Large intestine (tissue), 3 donors: Measurements from ENCODE around the gene ANXA3. TPM values are rescaled to one million over a fixed set of nuclear protein-coding genes. Genes with fewer than 3 reads are reported as not detected.
A peak's percentile ranks its signal among the peaks of the same experiment; 100 is the strongest.
"Not testable (repeated sequence)": the region's sequence is repeated elsewhere in the genome, so short reads cannot be mapped to it uniquely, and the experiment has no call there.

Source experiments
- DNase-seq, 2 donors: peaks; one replicate each; pipeline versions ENCODE4 v3.0.0 to v3.0.0-alpha.2; 2013
- H3K27ac ChIP-seq: one replicate; pipeline ENCODE4 v1.5.1; 2013; ENCODE audit warnings: low read length
- H3K27me3 ChIP-seq: 2 replicates; pipeline ENCODE4 v1.6.1; 2013; ENCODE audit warnings: low read length; ENCODE audit not compliant: control insufficient read depth, insufficient read depth
- H3K36me3 ChIP-seq: 2 replicates; pipeline ENCODE4 v1.6.1; 2013; ENCODE audit warnings: low read length; ENCODE audit not compliant: control insufficient read depth, insufficient read depth
- H3K4me1 ChIP-seq: one replicate; pipeline ENCODE4 v1.6.1; 2013; ENCODE audit warnings: low read length; ENCODE audit not compliant: control insufficient read depth, insufficient read depth
- H3K4me3 ChIP-seq: one replicate; pipeline ENCODE4 v1.5.1; 2013; ENCODE audit warnings: low read length
- H3K9me3 ChIP-seq: one replicate; pipeline ENCODE4 v1.6.1; 2013; ENCODE audit warnings: mild to moderate bottlenecking, low read depth, low read length, moderate library complexity; ENCODE audit not compliant: control insufficient read depth
- WGBS: methylation state at CpG from one replicate; pipeline ENCODE4 v1.1.5; 2013; ENCODE audit warnings: low lambda C conversion rate; ENCODE audit not compliant: insufficient coverage; 5-methylcytosine and 5-hydroxymethylcytosine counted together
- polyA plus RNA-seq: library from polyadenylated mRNA; unstranded; fragments of 120-200 nt; gene quantifications from one replicate; pipeline ENCODE4 v1.2.1, GENCODE V29; 2013

ANXA3 gene
- polyA plus RNA-seq, 1 donor = 81.3 TPM

DNA sequence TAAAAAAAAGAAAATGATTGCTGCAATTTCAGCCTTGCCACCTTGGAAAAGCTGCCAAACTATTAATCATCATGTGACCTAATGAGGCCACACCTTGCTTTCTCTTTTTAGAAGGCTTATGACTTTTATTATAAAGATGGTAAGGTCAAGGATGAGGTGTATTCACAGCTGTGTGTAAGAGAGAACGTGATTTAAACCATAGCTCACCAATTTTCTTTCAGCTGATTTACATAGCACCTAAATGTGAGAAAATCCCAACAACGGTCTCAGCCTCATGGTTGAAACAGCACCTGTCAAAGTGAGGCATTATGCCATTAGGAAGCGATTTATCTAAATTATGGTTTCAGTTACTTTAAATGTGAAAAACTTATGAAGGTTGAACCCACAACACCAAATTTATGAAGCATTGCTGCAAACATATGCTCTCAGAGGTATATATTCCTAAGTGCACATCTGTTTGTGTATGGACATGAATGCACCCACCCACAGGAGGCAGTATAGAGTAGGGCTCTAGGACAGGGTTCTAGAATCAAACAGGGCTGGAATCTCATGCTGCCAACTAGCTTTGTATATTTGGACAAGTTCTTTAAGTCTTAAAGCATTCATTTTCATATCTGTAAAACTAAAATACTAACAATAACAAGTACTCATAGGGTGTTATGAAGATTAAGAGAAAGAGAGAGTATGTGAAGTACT lies 40.7 kb downstream of the ANXA3 start:
- peaks cover 33% of the 10 kb centered on the region for H3K36me3 ChIP-seq
- WGBS = no CpG with 5 or more reads among the region's 3 CpGs
- H3K27ac ChIP-seq = no peak overlapping the region
- DNase-seq = peak in 1 of 2 donors; percentile 36
- H3K9me3 ChIP-seq = no peaks in the 10 kb centered on the region
- H3K4me1 ChIP-seq = peaks cover 12% of the 10 kb centered on the region
- H3K4me3 ChIP-seq = no peak overlapping the region
- H3K27me3 ChIP-seq = no peaks in the 10 kb centered on the region

GRCh38 chr4:78596111-78596742 lies 44.7 kb downstream of the ANXA3 start:
- WGBS = 60% methylated on average over 1 of the region's 3 CpGs
- Histone ChIP-seq H3K4me3 (no peak overlapping the region), H3K4me1 (peaks cover 12% of the 10 kb centered on the region), H3K27ac (peak overlapping the region; percentile 43), H3K27me3 (no peaks in the 10 kb centered on the region), H3K36me3 (peaks cover 30% of the 10 kb centered on the region), H3K9me3 (no peaks in the 10 kb centered on the region)
- peak in 1 of 2 donors; percentile 60 for DNase-seq

- H3K27me3 ChIP-seq, H3K27ac ChIP-seq, H3K4me3 ChIP-seq, DNase-seq, H3K9me3 ChIP-seq: not testable (repeated sequence)
- Histone ChIP-seq H3K36me3 (peaks cover 36% of the 10 kb centered on the region), H3K4me1 (peaks cover 12% of the 10 kb centered on the region)
- WGBS = 100% methylated on average over 2 of the region's 10 CpGs
These were observed 46.9 kb downstream of the ANXA3 start for GRCh38 chr4:78598431-78598830.

GRCh38 chr4:78599147-78599546 lies 47.6 kb downstream of the ANXA3 start:
- no peak for DNase-seq
- Histone ChIP-seq H3K4me3 (no peak overlapping the region), H3K4me1 (peaks cover 12% of the 10 kb centered on the region), H3K27me3 (no peaks in the 10 kb centered on the region), H3K9me3 (no peaks in the 10 kb centered on the region), H3K36me3 (peaks cover 38% of the 10 kb centered on the region), H3K27ac (no peak overlapping the region)
- 90% methylated on average over 2 of the region's 4 CpGs for WGBS

GRCh38 chr4:78599931-78600375 lies 48.4 kb downstream of the ANXA3 start:
- Histone ChIP-seq H3K9me3 (no peaks in the 10 kb centered on the region), H3K27me3 (no peaks in the 10 kb centered on the region), H3K36me3 (peaks cover 36% of the 10 kb centered on the region), H3K27ac (no peak overlapping the region), H3K4me1 (peaks cover 12% of the 10 kb centered on the region), H3K4me3 (no peak overlapping the region)
- no peak for DNase-seq
- WGBS = no CpG with 5 or more reads among the region's 2 CpGs

- no CpG with 5 or more reads among the region's 7 CpGs for WGBS
- Histone ChIP-seq H3K27me3 (no peaks in the 10 kb centered on the region), H3K36me3 (peaks cover 40% of the 10 kb centered on the region)
These were observed 49.4 kb downstream of the ANXA3 start for GRCh38 chr4:78601013-78601412.

DNA sequence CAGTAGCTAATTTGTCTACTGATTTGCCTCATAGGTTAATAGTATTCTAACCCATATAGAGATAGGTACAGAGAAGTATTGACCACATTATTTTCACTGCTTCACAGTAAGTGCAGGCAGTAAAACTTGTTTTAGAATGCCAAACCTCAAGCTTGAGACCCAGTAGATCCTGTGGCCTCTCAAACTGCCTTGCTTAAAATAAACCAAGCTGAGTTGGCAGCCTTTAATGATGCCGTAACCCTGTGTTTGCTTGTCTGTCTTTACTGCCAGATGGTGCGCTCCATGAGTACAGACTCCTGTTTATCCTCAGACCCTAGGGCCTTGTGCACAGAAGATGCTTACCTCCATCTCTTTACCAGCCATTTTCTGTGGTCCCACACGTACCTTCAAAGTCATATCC lies 50.8 kb downstream of the ANXA3 start:
- no CpG with 5 or more reads among the region's 3 CpGs for WGBS

More at GRCh38 chr4:78601013-78601412, 49.4 kb downstream of the ANXA3 start:
- Histone ChIP-seq H3K9me3 (no peaks in the 10 kb centered on the region), H3K4me1 (peaks cover 3% of the 10 kb centered on the region), H3K27ac (no peak overlapping the region), H3K4me3 (no peak overlapping the region)
- DNase-seq = no peak

DNA sequence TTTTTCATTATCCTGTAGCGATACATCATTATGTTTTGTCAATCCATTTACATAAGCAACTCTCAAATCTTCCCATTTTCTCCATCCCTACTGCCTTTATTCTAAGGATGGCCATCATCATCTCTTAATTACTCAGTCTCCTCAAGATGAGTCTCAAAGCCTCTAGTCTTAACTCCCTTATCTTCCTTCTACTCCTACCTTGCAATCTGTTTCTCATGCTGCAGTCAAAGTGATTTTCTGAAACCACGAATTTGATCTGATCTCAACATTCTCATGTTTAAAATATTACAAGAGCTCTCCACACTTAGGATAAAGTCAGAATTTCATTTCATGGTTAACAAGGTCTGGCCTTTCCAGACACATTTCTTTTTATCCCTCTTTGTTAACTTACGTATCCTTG lies 51.8 kb downstream of the ANXA3 start:
- Histone ChIP-seq H3K4me1 (no peaks in the 10 kb centered on the region), H3K9me3 (no peaks in the 10 kb centered on the region), H3K27me3 (no peaks in the 10 kb centered on the region), H3K36me3 (peaks cover 39% of the 10 kb centered on the region), H3K27ac (no peak overlapping the region), H3K4me3 (no peak overlapping the region)
- WGBS = 92% methylated on average over 2 of the region's 3 CpGs
- DNase-seq = no peak

More for the DNA sequence above, 50.8 kb downstream of the ANXA3 start:
- DNase-seq = no peak
- Histone ChIP-seq H3K27ac (no peak overlapping the region), H3K36me3 (peaks cover 46% of the 10 kb centered on the region), H3K9me3 (no peaks in the 10 kb centered on the region), H3K4me3 (no peak overlapping the region), H3K4me1 (no peaks in the 10 kb centered on the region), H3K27me3 (no peaks in the 10 kb centered on the region)

DNA sequence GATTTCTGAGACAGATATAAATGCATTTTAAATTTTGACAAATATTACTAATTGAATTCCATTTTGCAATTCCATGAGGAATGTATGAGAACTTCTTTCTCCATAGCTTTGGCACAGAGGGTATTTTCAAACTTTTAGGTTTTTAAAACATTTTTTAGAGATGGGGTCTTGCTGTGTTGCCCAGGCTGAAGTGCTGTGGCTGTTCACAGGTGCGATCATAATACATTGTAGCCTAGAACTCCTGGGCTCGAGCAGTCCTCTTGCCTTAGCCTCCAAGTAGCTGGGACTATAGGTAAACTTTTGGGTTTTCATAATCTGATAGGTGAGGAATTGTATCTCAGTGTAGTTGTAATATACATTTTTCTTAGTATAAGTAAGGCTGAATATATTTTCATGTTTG lies 53.4 kb downstream of the ANXA3 start:
- WGBS = 100% methylated on average over 1 of the region's 2 CpGs
- no peak overlapping the region for H3K27ac ChIP-seq
- peaks cover 35% of the 10 kb centered on the region for H3K36me3 ChIP-seq
- DNase-seq = no peak
- no peaks in the 10 kb centered on the region for H3K27me3 ChIP-seq
- no peak overlapping the region for H3K4me3 ChIP-seq
- H3K9me3 ChIP-seq = no peaks in the 10 kb centered on the region
- H3K4me1 ChIP-seq = no peaks in the 10 kb centered on the region

GRCh38 chr4:78606035-78606434 lies 54.5 kb downstream of the ANXA3 start:
- H3K9me3 ChIP-seq = no peaks in the 10 kb centered on the region
- H3K27ac ChIP-seq = no peak overlapping the region
- H3K27me3 ChIP-seq = no peaks in the 10 kb centered on the region
- H3K36me3 ChIP-seq = peaks cover 34% of the 10 kb centered on the region
- no peak overlapping the region for H3K4me3 ChIP-seq
- H3K4me1 ChIP-seq = no peaks in the 10 kb centered on the region
- no peak for DNase-seq
- WGBS = no CpG with 5 or more reads among the region's 3 CpGs
